AG09309 (cell line): ENCODE data around the gene UHRF2.
"Not testable (repeated sequence)": the region's sequence is repeated elsewhere in the genome, so short reads cannot be mapped to it uniquely, and the experiment has no call there.

Experiments used
- DNase-seq: peaks from one replicate; pipeline ENCODE4 v3.0.0-alpha.2; 2010; ENCODE audit warnings: low read depth
- H3K4me3 ChIP-seq: 2 replicates; pipeline ENCODE4 v1.5.1; 2011; ENCODE audit warnings: mild to moderate bottlenecking, low read depth, low read length, moderate library complexity; ENCODE audit not compliant: control insufficient read depth
- CTCF ChIP-seq: IDR thresholded peaks from 2 replicates; pipeline ENCODE4 v1.5.1; 2011; ENCODE audit warnings: mild to moderate bottlenecking, low read depth, low read length, inconsistent platforms; ENCODE audit not compliant: insufficient read depth, control insufficient read depth; ENCODE audit errors: missing control alignments

UHRF2 gene

GRCh38 chr9:6443661-6444060, 30.7 kb downstream of the UHRF2 start:
- no peak for TF ChIP-seq CTCF
- no peak overlapping the region for H3K4me3 ChIP-seq
- peak; percentile 23 for DNase-seq

- H3K4me3 ChIP-seq: no peak overlapping the region
- TF ChIP-seq CTCF: no peak
- no peak for DNase-seq
Measured at GRCh38 chr9:6444128-6444527, 31.1 kb downstream of the UHRF2 start.

- TF ChIP-seq CTCF: no peak
- no peak for DNase-seq
- H3K4me3 ChIP-seq: no peak overlapping the region
Measured at GRCh38 chr9:6449086-6449485, 36.1 kb downstream of the UHRF2 start.

GRCh38 chr9:6449645-6450044, 36.6 kb downstream of the UHRF2 start:
- DNase-seq: no peak
- no peak for TF ChIP-seq CTCF
- H3K4me3 ChIP-seq: no peak overlapping the region

- no peak for DNase-seq
- no peak for TF ChIP-seq CTCF
- H3K4me3 ChIP-seq: no peak overlapping the region
Measured at GRCh38 chr9:6450641-6451375, 37.8 kb downstream of the UHRF2 start.

- H3K4me3 ChIP-seq, DNase-seq: not testable (repeated sequence)
Measured at GRCh38 chr9:6455292-6455691, 42.3 kb downstream of the UHRF2 start.

- not testable (repeated sequence) for DNase-seq, H3K4me3 ChIP-seq
Measured at GRCh38 chr9:6458704-6459103, 45.7 kb downstream of the UHRF2 start.

- no peak overlapping the region for H3K4me3 ChIP-seq
- no peak for TF ChIP-seq CTCF
- DNase-seq: no peak
Measured at GRCh38 chr9:6459718-6460117, 46.7 kb downstream of the UHRF2 start.
